ENCODE measurements around the gene THAP8.

THAP8 gene

DNA sequence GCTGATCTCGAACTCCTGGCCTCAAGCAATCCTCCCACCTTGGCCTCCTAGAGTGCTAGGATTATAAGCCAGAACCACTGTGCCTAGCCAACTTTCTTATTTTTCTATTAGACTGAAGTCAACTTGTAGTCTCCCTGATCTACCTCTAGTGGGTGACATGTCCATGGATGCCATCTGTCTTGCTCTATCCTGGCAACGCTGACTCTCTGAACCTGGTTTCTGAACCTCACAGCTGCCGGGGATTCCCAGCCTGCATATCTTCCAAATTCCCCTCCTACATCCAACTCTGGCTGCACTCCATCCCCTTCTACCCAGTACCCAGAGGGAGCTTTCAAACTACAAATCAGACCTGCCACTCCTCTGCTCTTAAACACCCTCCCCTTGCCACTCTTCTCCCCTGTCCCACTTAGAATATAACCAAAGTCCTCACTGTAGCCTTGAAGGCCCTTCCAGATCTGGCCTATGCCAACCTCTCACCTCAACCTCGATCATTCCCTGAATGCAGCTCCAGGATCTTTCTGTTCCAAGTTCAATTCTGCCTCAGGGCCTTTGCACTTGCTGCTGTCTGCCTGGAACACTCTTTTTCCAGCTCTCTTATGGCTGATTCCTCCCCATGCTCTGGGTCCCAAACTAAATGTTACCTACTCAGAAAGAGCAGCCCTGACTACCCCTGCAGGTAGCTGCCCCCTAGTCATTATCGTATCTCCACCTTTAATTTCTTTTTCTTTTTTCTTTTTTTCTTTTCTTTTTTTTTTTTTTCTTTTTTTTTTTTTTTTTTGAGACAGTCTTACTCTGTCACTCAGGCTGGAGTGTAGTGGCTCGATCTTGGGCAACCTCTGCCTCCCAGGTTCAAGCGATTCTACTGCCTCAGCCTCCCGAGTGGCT, 23.6 kb downstream of the THAP8 start:
- no peak for DNase-seq (ENCODE audit: low read depth in 2 of 2, low spot score in 1 of 2)

DNA sequence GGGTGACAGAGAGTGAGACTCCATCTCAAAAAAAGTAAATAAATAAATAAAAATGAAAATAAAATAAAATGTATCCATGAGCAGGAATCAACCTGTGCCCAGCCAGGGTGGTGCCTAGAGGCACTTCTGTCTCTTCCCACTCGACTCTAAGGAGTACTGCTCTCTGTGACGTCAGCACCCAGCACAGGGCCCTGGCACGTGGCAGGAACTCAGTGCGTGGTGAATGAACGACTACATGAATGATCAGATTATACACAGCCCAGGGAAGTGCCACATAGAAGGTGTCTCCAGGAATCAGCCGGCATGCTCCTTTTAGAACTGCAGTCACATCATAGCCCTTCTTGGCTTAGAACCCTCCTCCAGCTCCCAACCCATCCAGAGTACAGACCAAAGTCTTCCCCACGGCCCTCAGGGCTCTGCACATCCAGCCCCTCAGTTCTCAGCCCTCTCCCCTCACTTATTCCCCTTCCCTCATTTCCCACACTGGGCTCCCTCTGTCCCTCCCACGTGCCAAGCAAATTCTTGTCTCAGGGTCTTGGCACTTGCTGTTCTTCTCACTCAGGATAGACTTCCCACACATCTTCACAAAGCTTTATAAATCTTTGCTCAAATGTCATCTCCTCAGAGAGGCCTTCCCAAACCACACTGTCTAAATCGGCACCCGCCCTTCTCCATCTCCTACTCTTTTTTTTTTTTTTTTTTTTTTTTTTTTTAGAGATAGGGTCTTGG, 25.6 kb downstream of the THAP8 start:
- no peak for DNase-seq (ENCODE audit: low read depth in 2 of 2, low spot score in 1 of 2)

DNA sequence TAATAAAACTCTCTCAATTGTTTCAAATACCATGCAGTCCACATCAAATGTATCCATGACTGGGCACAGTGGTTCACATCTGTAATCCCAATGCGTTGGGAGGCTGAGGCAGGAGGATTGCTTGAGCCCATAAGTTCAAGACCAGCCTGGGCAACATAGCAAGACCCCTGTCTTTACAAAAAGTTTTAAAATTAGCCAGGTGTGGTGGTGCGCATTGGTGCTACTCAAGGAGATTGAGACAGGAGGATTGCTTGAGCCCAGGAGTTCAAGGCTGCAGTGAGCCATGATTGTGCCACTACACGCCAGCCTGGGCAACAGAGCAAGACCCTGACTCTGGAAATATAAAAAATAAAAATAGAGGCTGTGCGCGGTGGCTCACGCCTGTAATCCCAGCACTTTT, 26.4 kb downstream of the THAP8 start:
- DNase-seq (ENCODE audit: low read depth in 2 of 2, low spot score in 1 of 2) = no peak

GRCh38 chr19:36026091-36026876, 27.8 kb downstream of the THAP8 start:
- DNase-seq (ENCODE audit: low read depth in 2 of 2, low spot score in 1 of 2) = no peak

DNA sequence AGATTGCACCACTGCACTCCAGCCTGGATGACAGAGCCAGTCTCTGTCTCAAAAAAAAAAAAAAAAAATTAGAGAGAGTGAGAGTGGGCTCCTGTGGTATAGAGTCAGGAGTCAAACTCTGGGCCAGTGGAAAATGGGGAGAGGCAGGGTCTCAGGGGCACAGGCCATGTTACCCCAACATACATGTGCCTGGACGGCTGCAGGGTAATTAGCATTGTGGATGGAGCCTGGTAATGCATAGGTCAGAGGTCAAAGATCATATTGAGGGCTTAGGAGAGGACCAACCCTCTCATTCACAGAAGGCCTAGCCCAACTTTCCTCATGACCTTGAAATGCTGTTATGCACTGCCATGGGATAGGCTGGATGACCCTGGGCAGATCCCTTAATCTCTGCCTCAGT, 28.5 kb downstream of the THAP8 start:
- DNase-seq (ENCODE audit: low read depth in 2 of 2, low spot score in 1 of 2) = no peak

DNA sequence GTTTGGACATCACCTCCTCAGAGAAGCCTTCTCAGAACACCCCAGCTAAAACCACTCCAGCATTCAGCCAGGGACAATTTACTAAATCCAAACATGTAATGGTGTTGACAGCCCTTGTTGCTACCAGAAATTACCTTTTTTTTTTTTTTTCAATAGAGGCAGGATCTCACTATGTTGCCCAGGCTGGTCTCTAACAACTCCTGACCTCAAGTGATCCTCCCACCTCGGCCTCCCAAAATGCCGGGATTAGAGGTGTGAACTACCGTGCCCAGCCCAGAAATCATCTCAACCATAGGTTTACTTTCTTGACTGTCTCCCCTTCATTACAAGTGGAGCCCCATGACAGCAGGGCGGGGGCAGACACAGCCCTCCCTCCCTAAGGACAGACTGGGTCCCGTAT, 30.7 kb downstream of the THAP8 start:
- no peak for DNase-seq (ENCODE audit: low read depth in 2 of 2, low spot score in 1 of 2)

- no peak for DNase-seq (ENCODE audit: low read depth in 2 of 2, low spot score in 1 of 2)
Measured at GRCh38 chr19:36019061-36019670, 34.9 kb downstream of the THAP8 start.

- peak; percentile 98 for DNase-seq (ENCODE audit: low read depth in 2 of 2, low spot score in 1 of 2)
Measured at GRCh38 chr19:36014012-36014924, 39.8 kb downstream of the THAP8 start, which contains the start of gene ALKBH6. TSS of gene ALKBH6 (minus strand) at chr19:36014213. CDS start at chr19:36013397, 816 bp downstream.

DNA sequence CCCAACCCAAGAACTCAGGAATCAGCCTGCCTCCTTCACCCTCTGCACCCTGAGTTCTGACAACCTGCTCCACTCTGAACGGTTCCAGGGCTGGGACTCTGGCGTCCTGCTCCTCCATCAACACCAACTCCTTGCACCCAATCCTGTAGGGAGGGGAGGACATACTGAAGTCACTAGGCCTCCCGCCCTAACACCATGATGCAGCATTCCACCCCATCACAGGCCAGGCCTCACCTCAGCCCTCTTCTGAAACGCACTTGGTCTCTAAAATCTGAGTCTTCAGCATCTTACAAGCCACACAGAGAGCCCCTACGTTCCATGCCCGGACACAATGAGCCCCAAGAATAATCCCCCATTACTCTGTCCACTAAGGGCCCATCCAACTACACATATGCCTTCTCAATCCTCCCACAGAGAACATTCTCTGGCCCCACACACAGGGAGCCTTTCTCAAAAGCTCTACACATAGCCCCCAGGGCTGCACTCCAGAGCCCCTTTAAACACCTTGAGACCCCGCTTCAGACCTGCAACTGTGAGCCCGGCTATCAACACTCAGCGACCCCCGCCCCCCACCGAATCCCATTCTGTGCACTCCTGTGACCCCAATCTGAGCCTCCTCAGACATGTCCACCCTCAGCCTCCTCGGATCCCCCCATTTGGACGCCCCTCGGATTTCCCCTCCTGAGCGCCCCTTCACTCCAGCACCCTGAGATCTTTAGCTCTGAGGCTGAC, 40.6 kb downstream of the THAP8 start:
- no peak for DNase-seq (ENCODE audit: low read depth in 2 of 2, low spot score in 1 of 2)

DNA sequence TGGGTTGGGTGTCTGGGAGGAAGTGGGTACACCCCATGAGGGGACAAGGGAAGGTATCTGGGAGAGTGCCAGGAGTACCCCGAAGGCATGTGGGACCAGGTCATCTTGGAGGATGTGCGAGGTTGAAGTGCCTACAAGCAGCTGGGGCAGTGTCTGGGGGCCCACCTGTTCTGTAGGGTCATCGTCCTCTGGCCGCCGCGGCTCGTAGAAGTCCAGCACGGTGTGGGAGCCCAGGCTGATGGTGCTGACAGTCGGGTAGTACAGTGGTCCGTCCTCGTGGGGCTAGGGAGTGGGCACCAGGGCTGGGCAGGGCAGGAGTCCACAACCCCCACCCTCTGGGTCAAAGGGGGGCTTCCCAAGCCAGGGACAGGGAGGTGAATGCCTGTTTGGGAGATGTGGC, 43.7 kb downstream of the THAP8 start:
- no peak for DNase-seq (ENCODE audit: low read depth in 2 of 2, low spot score in 1 of 2)

- DNase-seq (ENCODE audit: low read depth in 2 of 2, low spot score in 1 of 2) = no peak
Measured at GRCh38 chr19:36009633-36010379, 44.3 kb downstream of the THAP8 start.

GRCh38 chr19:36009220-36009619, 44.9 kb downstream of the THAP8 start:
- DNase-seq (ENCODE audit: low read depth in 2 of 2, low spot score in 1 of 2) = no peak

DNA sequence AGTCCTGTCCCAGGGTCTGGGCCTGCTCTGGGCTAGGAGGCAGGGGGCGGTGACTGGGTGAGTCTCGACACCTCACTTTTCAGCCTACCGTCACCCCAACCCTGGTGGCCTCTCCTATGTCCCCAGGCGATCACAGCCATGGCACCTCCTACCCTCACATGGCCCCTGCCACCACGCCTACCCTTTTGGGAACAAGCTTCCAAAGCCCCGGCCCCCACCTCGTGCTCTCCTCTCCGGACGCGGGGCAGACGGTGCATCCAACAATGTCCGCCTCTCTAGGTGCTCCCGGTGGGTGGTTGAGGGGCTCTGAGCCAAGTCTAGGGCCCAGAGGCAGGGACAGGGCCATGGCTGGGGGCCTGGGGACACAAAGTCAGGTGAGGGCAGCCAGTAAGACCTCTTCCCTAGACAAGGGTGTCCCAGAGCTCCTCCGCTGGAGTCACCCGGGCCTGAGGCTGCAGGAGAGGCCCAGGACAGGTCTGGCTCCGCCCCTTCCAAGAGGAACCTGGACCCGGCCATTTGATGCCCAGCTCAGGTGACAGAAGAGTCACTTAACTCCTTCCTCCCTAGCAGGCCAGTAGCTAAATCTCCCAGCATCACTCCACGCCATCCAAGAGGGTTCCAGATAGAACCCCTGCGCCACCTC, 45.6 kb downstream of the THAP8 start, which contains the start of gene SYNE4:
SYNE4 (minus strand) TSS at position 478 of the 643 bp plus-strand sequence; CDS start at position 346, 132 bp downstream.
- DNase-seq (ENCODE audit: low read depth in 2 of 2, low spot score in 1 of 2) = no peak

- no peak for DNase-seq (ENCODE audit: low read depth in 2 of 2, low spot score in 1 of 2)
Measured at GRCh38 chr19:36006955-36007354, 47.1 kb downstream of the THAP8 start.

DNA sequence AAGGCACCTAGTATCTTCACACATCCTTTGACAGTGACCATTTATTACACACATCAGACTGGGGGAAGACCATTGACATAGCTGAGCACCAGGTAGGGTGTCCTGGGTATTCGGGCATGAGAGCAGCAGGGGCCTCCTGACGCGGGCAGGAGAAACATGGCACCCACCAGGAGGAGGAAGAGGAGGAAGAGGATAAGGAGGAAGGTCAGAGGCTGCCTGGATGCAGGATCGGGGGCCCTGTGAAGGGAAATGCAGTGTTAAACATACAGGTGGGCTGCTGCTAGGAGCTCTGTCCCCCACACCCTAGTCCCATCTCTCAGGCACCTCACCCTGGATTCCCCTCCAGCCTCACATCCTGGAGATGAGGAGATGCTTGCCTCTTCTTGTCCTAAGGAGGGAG, 50.8 kb downstream of the THAP8 start:
- DNase-seq (ENCODE audit: low read depth in 2 of 2, low spot score in 1 of 2) = no peak

DNA sequence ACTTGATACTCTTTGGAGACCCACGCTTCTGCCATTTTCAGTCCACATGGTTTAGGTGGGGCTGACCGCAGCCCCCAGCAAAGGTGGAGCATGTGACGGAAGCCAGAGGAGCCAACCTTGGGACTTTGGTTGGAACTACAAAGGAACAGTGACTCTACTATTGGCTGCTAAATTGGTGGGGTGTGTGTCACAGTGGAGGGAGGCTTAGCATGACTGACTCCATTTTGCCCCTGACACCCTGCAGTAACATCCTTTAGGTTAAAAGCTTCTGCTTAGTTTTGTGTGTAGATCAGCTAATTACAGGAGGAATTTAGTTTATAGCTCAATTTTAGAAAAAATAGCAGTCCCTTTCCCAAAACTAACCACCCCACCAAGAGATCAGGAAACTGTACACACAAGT, 52.5 kb downstream of the THAP8 start:
- DNase-seq (ENCODE audit: low read depth in 2 of 2, low spot score in 1 of 2) = no peak

DNA sequence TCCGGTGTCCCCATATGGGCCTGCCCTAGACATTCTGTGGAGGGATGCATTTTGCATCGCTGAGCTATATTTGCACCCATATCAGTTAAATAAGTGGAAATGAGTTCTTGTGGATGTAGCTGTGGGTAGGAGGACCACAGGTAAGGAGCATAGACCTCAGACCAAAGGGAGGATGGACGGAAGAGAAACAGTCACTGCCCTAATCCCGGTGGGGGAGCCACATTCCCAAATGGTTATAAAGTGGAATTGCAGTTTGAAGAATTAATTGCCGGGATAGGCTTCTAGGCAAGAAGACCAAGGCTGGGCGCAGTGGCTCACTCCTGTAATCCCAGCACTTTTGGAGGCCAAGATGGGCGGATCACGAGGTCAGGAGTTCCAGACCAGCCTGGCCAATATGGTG, 57.3 kb downstream of the THAP8 start:
- DNase-seq (ENCODE audit: low read depth in 2 of 2, low spot score in 1 of 2) = no peak

All from stimulated activated CD8-positive, alpha-beta memory T cell treated with anti-CD3 and anti-CD28 coated beads, Interleukin-4, amount 100 ng/mL, for 4 hours (primary cell).